ENCODE results near the gene LSR. TPM values are rescaled to one million over a fixed set of nuclear protein-coding genes. Genes with fewer than 3 reads are reported as not detected.

Gene LSR
- total and polyA plus RNA-seq, 2 donors (not counting 1 experiment from before 2014, with no cell fraction given) = 37.2 to 45.3 TPM

GRCh38 chr19:35284153-35285094 is 35.6 kb downstream of the LSR start:
- TF ChIP-seq CTCF (IDR thresholded peaks at IDR 0.05) (no peak), EZH2 (IDR thresholded peaks at IDR 0.05; ENCODE audit: borderline replicate concordance, insufficient read depth, low read depth, low read length, poor library complexity, severe bottlenecking) (no peak)
- Histone ChIP-seq H3K79me2 (ENCODE audit: control insufficient read depth, insufficient read depth, low read length) (no peaks in the 10 kb centered on the region), H3K9ac (ENCODE audit: low read length) (no peak overlapping the region), H3K4me3 (ENCODE audit: control extremely low read depth in 1 of 5, extremely low read depth in 1 of 5, insufficient read depth in 1 of 5, low read depth in 2 of 5, low read length in 4 of 5) (no peak overlapping the region), H3K4me2 (replicated peaks; ENCODE audit: low read depth, low read length, poor library complexity, severe bottlenecking) (no peak overlapping the region), H3K4me1 (ENCODE audit: control insufficient read depth in 2 of 2, insufficient read depth in 2 of 2, low read length in 2 of 2) (peaks cover 38 to 42% of the 10 kb centered on the region in 2 donors), H3K27ac (ENCODE audit: low read length in 2 of 2) (no peak overlapping the region), H3K9me3 (ENCODE audit: control extremely low read depth in 1 of 3, control insufficient read depth in 2 of 3, insufficient read depth in 1 of 3, low read length in 2 of 3) (no peaks in the 10 kb centered on the region), H3K27me3 (replicated peaks in 1 of 4; ENCODE audit: control extremely low read depth in 1 of 4, control insufficient read depth in 3 of 4, insufficient read depth in 4 of 4, low read length in 3 of 4) (no peaks in the 10 kb centered on the region), H4K20me1 (ENCODE audit: control insufficient read depth, insufficient read depth, low read length, poor library complexity, severe bottlenecking) (no peaks in the 10 kb centered on the region), H2AFZ (ENCODE audit: insufficient read depth, low read depth, low read length, poor library complexity, severe bottlenecking) (no peak overlapping the region), H3K36me3 (replicated peaks in 1 of 2; ENCODE audit: control extremely low read depth in 1 of 2, control insufficient read depth in 1 of 2, extremely low read depth in 1 of 2, insufficient read depth in 2 of 2, low read length in 1 of 2) (no peaks in the 10 kb centered on the region)
- ChIA-PET POLR2A (interaction anchor here (0.7 to 1.5 kb wide), 3 partner anchors 12 to 74 kb away, joined by 3 to 5 read pairs (median 3); no protein-coding TSS in a partner anchor), CTCF (interaction anchor here (0.9 kb wide), 1 partner anchor 68 kb away, joined by 5 read pairs; no protein-coding TSS in a partner anchor)
- no peak for ATAC-seq (ENCODE audit: low read depth)
- DNase-seq = no peak
- H3K4me3 Mint-ChIP-seq = no peak overlapping the region
- intact Hi-C loops (cut with micrococcal nuclease) = loop anchor here (5.0 kb wide), 2 partner anchors 38 to 63 kb away; partner anchors contain the start of gene FFAR1
- H3K4me1 Mint-ChIP-seq = peaks cover 46% of the 10 kb centered on the region
- no peaks in the 10 kb centered on the region for H3K27me3 Mint-ChIP-seq
- 93% methylated on average over 17 of the region's 17 CpGs for WGBS (ENCODE audit: insufficient coverage)
- H3K27ac Mint-ChIP-seq = no peak overlapping the region
- no peaks in the 10 kb centered on the region for H3K9me3 Mint-ChIP-seq (ENCODE audit: insufficient read depth)

GRCh38 chr19:35285095-35285449 is 36.3 kb downstream of the LSR start:
- no peak for DNase-seq

More at GRCh38 chr19:35285095-35285449, 36.3 kb downstream of the LSR start:
- no peaks in the 10 kb centered on the region for H3K27me3 ChIP-seq (replicated peaks in 1 of 4; ENCODE audit: control extremely low read depth in 1 of 4, control insufficient read depth in 3 of 4, insufficient read depth in 4 of 4, low read length in 3 of 4)
- peaks cover 35 to 38% of the 10 kb centered on the region in 2 donors for H3K4me1 ChIP-seq (ENCODE audit: control insufficient read depth in 2 of 2, insufficient read depth in 2 of 2, low read length in 2 of 2)
- intact Hi-C loops (cut with micrococcal nuclease) = no loop called here
- H3K27ac ChIP-seq (ENCODE audit: low read length in 2 of 2) = no peak overlapping the region
- no peak for ATAC-seq (ENCODE audit: low read depth)
- no peaks in the 10 kb centered on the region for H3K9me3 Mint-ChIP-seq (ENCODE audit: insufficient read depth)
- no CpG with 5 or more reads among the region's 1 CpG for WGBS (ENCODE audit: insufficient coverage)
- no peak overlapping the region for H3K27ac Mint-ChIP-seq
- H4K20me1 ChIP-seq (ENCODE audit: control insufficient read depth, insufficient read depth, low read length, poor library complexity, severe bottlenecking) = no peaks in the 10 kb centered on the region
- H3K36me3 ChIP-seq (replicated peaks in 1 of 2; ENCODE audit: control extremely low read depth in 1 of 2, control insufficient read depth in 1 of 2, extremely low read depth in 1 of 2, insufficient read depth in 2 of 2, low read length in 1 of 2) = no peaks in the 10 kb centered on the region
- TF ChIP-seq CTCF (IDR thresholded peaks at IDR 0.05) (no peak), EZH2 (IDR thresholded peaks at IDR 0.05; ENCODE audit: borderline replicate concordance, insufficient read depth, low read depth, low read length, poor library complexity, severe bottlenecking) (no peak)
- no peaks in the 10 kb centered on the region for H3K79me2 ChIP-seq (ENCODE audit: control insufficient read depth, insufficient read depth, low read length)
- no peaks in the 10 kb centered on the region for H3K27me3 Mint-ChIP-seq
- H3K4me3 Mint-ChIP-seq = no peak overlapping the region
- no peak overlapping the region for H3K9ac ChIP-seq (ENCODE audit: low read length)
- H3K4me3 ChIP-seq (ENCODE audit: control extremely low read depth in 1 of 5, extremely low read depth in 1 of 5, insufficient read depth in 1 of 5, low read depth in 2 of 5, low read length in 4 of 5) = no peak overlapping the region
- CTCF ChIA-PET = no interaction called here
- H3K4me2 ChIP-seq (replicated peaks; ENCODE audit: low read depth, low read length, poor library complexity, severe bottlenecking) = no peak overlapping the region
- POLR2A ChIA-PET = interaction anchor here (0.7 to 1.5 kb wide), 3 partner anchors 11 to 73 kb away, joined by 3 to 5 read pairs (median 3); no protein-coding TSS in a partner anchor
- H2AFZ ChIP-seq (ENCODE audit: insufficient read depth, low read depth, low read length, poor library complexity, severe bottlenecking) = no peak overlapping the region
- peaks cover 41% of the 10 kb centered on the region for H3K4me1 Mint-ChIP-seq
- H3K9me3 ChIP-seq (ENCODE audit: control extremely low read depth in 1 of 3, control insufficient read depth in 2 of 3, insufficient read depth in 1 of 3, low read length in 2 of 3) = no peaks in the 10 kb centered on the region
